ENCODE measurements around the gene PLCB1. TPM values are rescaled to one million over a fixed set of nuclear protein-coding genes. Genes with fewer than 3 reads are reported as not detected.

Gene PLCB1
- total and polyA plus RNA-seq, 2 experiments from 2014 or later, result 6.7 to 20.5 TPM

GRCh38 chr20:8718279-8718678, 586.2 kb downstream of the PLCB1 start:
- no peak for DNase-seq (ENCODE audit: low spot score)
- no peaks in the 10 kb centered on the region for H3K79me2 ChIP-seq
- H3K36me3 ChIP-seq (replicated peaks; ENCODE audit: insufficient read depth, low read depth), result no peaks in the 10 kb centered on the region
- H3K4me2 ChIP-seq, result no peak overlapping the region
- no peaks in the 10 kb centered on the region for H3K9me3 ChIP-seq (ENCODE audit: low read depth)
- no peak overlapping the region for H3K27ac ChIP-seq
- H4K20me1 ChIP-seq (ENCODE audit: insufficient read depth, poor library complexity, severe bottlenecking), result no peaks in the 10 kb centered on the region
- H3K9me2 ChIP-seq (replicated peaks; ENCODE audit: insufficient read depth), result no peaks in the 10 kb centered on the region
- no peaks in the 10 kb centered on the region for H3K27me3 ChIP-seq
- H3K4me1 ChIP-seq (ENCODE audit: insufficient read depth), result peaks cover 4% of the 10 kb centered on the region
- no peak overlapping the region for H3K4me3 ChIP-seq
- WGBS (ENCODE audit: low lambda C conversion rate, missing lambda C conversion rate), result 92% methylated on average over 4 of the region's 4 CpGs
- no peak overlapping the region for H2AFZ ChIP-seq
- TF ChIP-seq CTCF (IDR thresholded peaks at IDR 0.05; ENCODE audit: poor library complexity), result no peak
- TF ChIP-seq EZH2phosphoT487 (IDR thresholded peaks at IDR 0.05; ENCODE audit: low read depth, severe bottlenecking, unreplicated experiment), result no peak
- no peak for TF ChIP-seq EZH2 (IDR thresholded peaks at IDR 0.05; ENCODE audit: borderline replicate concordance)

DNA sequence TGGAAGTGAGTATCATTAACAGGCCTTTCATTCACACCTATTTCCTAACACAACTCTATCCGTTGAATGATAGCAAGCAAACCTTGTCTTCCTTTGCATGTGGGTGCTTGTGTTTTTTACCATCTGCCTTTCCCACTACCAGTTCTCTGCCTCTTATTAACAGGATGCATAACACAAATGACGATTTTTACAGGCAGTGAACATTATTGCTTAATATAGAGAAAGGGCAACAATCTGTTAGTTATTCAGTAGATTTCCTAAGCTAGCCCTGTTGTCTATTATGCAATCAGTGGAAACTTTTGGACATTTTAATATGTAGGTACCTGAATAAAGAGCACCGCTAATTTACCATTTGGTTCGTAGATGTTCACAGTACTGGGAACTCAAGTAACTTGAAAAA, 588.0 kb downstream of the PLCB1 start:
- Histone ChIP-seq H3K9me3 (ENCODE audit: low read depth) (no peaks in the 10 kb centered on the region), H3K4me3 (no peak overlapping the region), H3K4me1 (ENCODE audit: insufficient read depth) (peaks cover 4% of the 10 kb centered on the region), H3K4me2 (no peak overlapping the region), H3K36me3 (replicated peaks; ENCODE audit: insufficient read depth, low read depth) (no peaks in the 10 kb centered on the region), H3K79me2 (no peaks in the 10 kb centered on the region), H3K27ac (no peak overlapping the region), H2AFZ (no peak overlapping the region), H4K20me1 (ENCODE audit: insufficient read depth, poor library complexity, severe bottlenecking) (no peaks in the 10 kb centered on the region), H3K27me3 (no peaks in the 10 kb centered on the region), H3K9me2 (replicated peaks; ENCODE audit: insufficient read depth) (no peaks in the 10 kb centered on the region)
- 32% methylated on average over 4 of the region's 4 CpGs for WGBS (ENCODE audit: low lambda C conversion rate, missing lambda C conversion rate)
- TF ChIP-seq CTCF (IDR thresholded peaks at IDR 0.05; ENCODE audit: poor library complexity) (no peak), EZH2 (IDR thresholded peaks at IDR 0.05; ENCODE audit: borderline replicate concordance) (no peak), EZH2phosphoT487 (IDR thresholded peaks at IDR 0.05; ENCODE audit: low read depth, severe bottlenecking, unreplicated experiment) (no peak)
- no peak for DNase-seq (ENCODE audit: low spot score)

DNA sequence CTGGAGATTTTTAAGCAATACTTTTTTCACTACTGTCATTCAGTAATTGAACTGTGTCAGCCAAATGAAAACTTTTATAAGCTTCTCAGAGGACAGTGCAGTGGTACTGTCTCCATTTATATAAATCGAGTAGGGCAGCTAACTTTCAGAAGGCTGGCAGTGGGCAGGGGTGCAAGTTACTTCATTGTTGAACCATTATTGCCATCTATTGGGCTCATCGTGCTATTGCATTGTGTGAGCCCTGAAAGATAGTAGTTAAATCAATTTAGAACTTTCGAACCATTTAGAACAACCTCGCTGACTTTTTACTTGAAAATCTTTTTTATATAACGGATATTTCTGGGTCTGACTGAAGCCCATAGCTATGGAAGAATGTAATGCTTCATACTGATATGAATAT, 589.0 kb downstream of the PLCB1 start:
- Histone ChIP-seq H3K79me2 (no peaks in the 10 kb centered on the region), H3K9me2 (replicated peaks; ENCODE audit: insufficient read depth) (no peaks in the 10 kb centered on the region), H4K20me1 (ENCODE audit: insufficient read depth, poor library complexity, severe bottlenecking) (no peaks in the 10 kb centered on the region), H2AFZ (no peak overlapping the region), H3K4me3 (no peak overlapping the region), H3K27ac (no peak overlapping the region), H3K4me1 (ENCODE audit: insufficient read depth) (peaks cover 4% of the 10 kb centered on the region), H3K27me3 (no peaks in the 10 kb centered on the region), H3K4me2 (no peak overlapping the region), H3K9me3 (ENCODE audit: low read depth) (no peaks in the 10 kb centered on the region), H3K36me3 (replicated peaks; ENCODE audit: insufficient read depth, low read depth) (no peaks in the 10 kb centered on the region)
- 39% methylated on average over 5 of the region's 5 CpGs for WGBS (ENCODE audit: low lambda C conversion rate, missing lambda C conversion rate)
- TF ChIP-seq CTCF (IDR thresholded peaks at IDR 0.05; ENCODE audit: poor library complexity), result peak; percentile 91
- no peak for TF ChIP-seq EZH2 (IDR thresholded peaks at IDR 0.05; ENCODE audit: borderline replicate concordance)
- peak; percentile 73 for DNase-seq (ENCODE audit: low spot score)

Measured in hepatocyte (in vitro differentiated cells).